ENCODE results near the gene EIF1AX. TPM values are rescaled to one million over a fixed set of nuclear protein-coding genes. Genes with fewer than 3 reads are reported as not detected.
"Not testable (repeated sequence)": the region's sequence is repeated elsewhere in the genome, so short reads cannot be mapped to it uniquely, and the experiment has no call there.

The EIF1AX gene
- total RNA-seq, 2 experiments from 2014 or later = 27.5 to 98.5 TPM

GRCh38 chrX:20173313-20173712 is 31.7 kb upstream of the EIF1AX start:
- intact Hi-C loops (cut with micrococcal nuclease; ENCODE audit: unreplicated experiment) = no loop called here
- H3K4me1 ChIP-seq (ENCODE audit: insufficient read depth, low read length, poor library complexity, severe bottlenecking) = no peaks in the 10 kb centered on the region
- peaks cover 52% of the 10 kb centered on the region for H3K36me3 ChIP-seq (ENCODE audit: insufficient read depth, low read length)
- no peaks in the 10 kb centered on the region for H4K20me1 ChIP-seq (ENCODE audit: insufficient read depth, low read length)
- H3K4me3 ChIP-seq (ENCODE audit: low read depth, low read length, poor library complexity, severe bottlenecking) = no peak overlapping the region
- CTCF ChIA-PET (ENCODE audit: unreplicated experiment) = no interaction called here
- no peak overlapping the region for H2AFZ ChIP-seq (ENCODE audit: low read length)
- H3K27ac ChIP-seq (ENCODE audit: low read depth, low read length, poor library complexity, severe bottlenecking) = no peak overlapping the region
- POLR2A ChIA-PET = no interaction called here
- no peak overlapping the region for H3K4me2 ChIP-seq (ENCODE audit: low read length)
- BruUV-seq (replicated peaks) = no TSS peak
- H3K79me2 ChIP-seq (ENCODE audit: insufficient read depth, low read depth, low read length) = no peaks in the 10 kb centered on the region
- no peaks in the 10 kb centered on the region for H3K9me3 ChIP-seq (ENCODE audit: low read length)
- TF ChIP-seq EZH2phosphoT487 (IDR thresholded peaks at IDR 0.05; ENCODE audit: borderline replicate concordance, low read depth, low read length) (no peak), CTCF (conservative IDR thresholded peaks at IDR 0.05; ENCODE audit: low read length) (no peak)
- no peak for DNase-seq (ENCODE audit: low spot score)
- H3K9me2 ChIP-seq (ENCODE audit: insufficient read depth, low read length) = no peaks in the 10 kb centered on the region

GRCh38 chrX:20171887-20172286 is 30.2 kb upstream of the EIF1AX start:
- Histone ChIP-seq H3K9me3 (ENCODE audit: low read length) (no peaks in the 10 kb centered on the region), H3K4me2 (ENCODE audit: low read length) (no peak overlapping the region), H3K4me1 (ENCODE audit: insufficient read depth, low read length, poor library complexity, severe bottlenecking) (no peaks in the 10 kb centered on the region), H3K4me3 (ENCODE audit: low read depth, low read length, poor library complexity, severe bottlenecking) (no peak overlapping the region), H3K27ac (ENCODE audit: low read depth, low read length, poor library complexity, severe bottlenecking) (no peak overlapping the region), H3K36me3 (ENCODE audit: insufficient read depth, low read length) (peaks cover 52% of the 10 kb centered on the region), H2AFZ (ENCODE audit: low read length) (no peak overlapping the region), H3K9me2 (ENCODE audit: insufficient read depth, low read length) (no peaks in the 10 kb centered on the region), H4K20me1 (ENCODE audit: insufficient read depth, low read length) (no peaks in the 10 kb centered on the region), H3K79me2 (ENCODE audit: insufficient read depth, low read depth, low read length) (no peaks in the 10 kb centered on the region)
- no peak for TF ChIP-seq EZH2phosphoT487 (IDR thresholded peaks at IDR 0.05; ENCODE audit: borderline replicate concordance, low read depth, low read length)
- POLR2A ChIA-PET = no interaction called here
- CTCF ChIA-PET (ENCODE audit: unreplicated experiment) = no interaction called here
- no TSS peak for BruUV-seq (replicated peaks)
- intact Hi-C loops (cut with micrococcal nuclease; ENCODE audit: unreplicated experiment) = no loop called here
- DNase-seq (ENCODE audit: low spot score) = no peak

GRCh38 chrX:20162516-20162915 is 20.9 kb upstream of the EIF1AX start:
- H3K9me3 ChIP-seq (ENCODE audit: low read length); H3K4me1 ChIP-seq (ENCODE audit: insufficient read depth, low read length, poor library complexity, severe bottlenecking); BruUV-seq (replicated peaks); H3K27ac ChIP-seq (ENCODE audit: low read depth, low read length, poor library complexity, severe bottlenecking); CTCF ChIA-PET (ENCODE audit: unreplicated experiment); H3K79me2 ChIP-seq (ENCODE audit: insufficient read depth, low read depth, low read length); POLR2A ChIA-PET; DNase-seq (ENCODE audit: low spot score); H2AFZ ChIP-seq (ENCODE audit: low read length); intact Hi-C loops (cut with micrococcal nuclease; ENCODE audit: unreplicated experiment); H4K20me1 ChIP-seq (ENCODE audit: insufficient read depth, low read length); H3K4me3 ChIP-seq (ENCODE audit: low read depth, low read length, poor library complexity, severe bottlenecking); H3K9me2 ChIP-seq (ENCODE audit: insufficient read depth, low read length); H3K4me2 ChIP-seq (ENCODE audit: low read length): not testable (repeated sequence)
- peaks cover 25% of the 10 kb centered on the region for H3K36me3 ChIP-seq (ENCODE audit: insufficient read depth, low read length)

GRCh38 chrX:20159797-20160385 is 18.3 kb upstream of the EIF1AX start:
- CTCF ChIA-PET (ENCODE audit: unreplicated experiment) = no interaction called here
- Histone ChIP-seq H2AFZ (ENCODE audit: low read length) (no peak overlapping the region), H3K4me1 (ENCODE audit: insufficient read depth, low read length, poor library complexity, severe bottlenecking) (no peaks in the 10 kb centered on the region), H4K20me1 (ENCODE audit: insufficient read depth, low read length) (no peaks in the 10 kb centered on the region), H3K27ac (ENCODE audit: low read depth, low read length, poor library complexity, severe bottlenecking) (no peak overlapping the region), H3K4me3 (ENCODE audit: low read depth, low read length, poor library complexity, severe bottlenecking) (no peak overlapping the region), H3K9me2 (ENCODE audit: insufficient read depth, low read length) (no peaks in the 10 kb centered on the region), H3K79me2 (ENCODE audit: insufficient read depth, low read depth, low read length) (no peaks in the 10 kb centered on the region), H3K9me3 (ENCODE audit: low read length) (no peaks in the 10 kb centered on the region), H3K4me2 (ENCODE audit: low read length) (no peak overlapping the region), H3K36me3 (ENCODE audit: insufficient read depth, low read length) (peaks cover 50% of the 10 kb centered on the region)
- POLR2A ChIA-PET = interaction anchor here (0.6 kb wide), 1 partner anchor 17 kb away, joined by 3 read pairs; no protein-coding TSS in a partner anchor
- DNase-seq (ENCODE audit: low spot score) = no peak
- intact Hi-C loops (cut with micrococcal nuclease; ENCODE audit: unreplicated experiment) = no loop called here
- no TSS peak for BruUV-seq (replicated peaks)
- TF ChIP-seq EZH2phosphoT487 (IDR thresholded peaks at IDR 0.05; ENCODE audit: borderline replicate concordance, low read depth, low read length) (no peak), CTCF (conservative IDR thresholded peaks at IDR 0.05; ENCODE audit: low read length) (no peak)

Measured in OCI-LY7 (cell line).